Parathyroid adenoma (tissue), 2 donors: ENCODE data around the gene DCAF17.

Experiments used
- H2AFZ ChIP-seq: fragments of 300-600 bp; sonication (generic); one replicate; pipeline ENCODE4 v1.7.0; 2017; ENCODE audit warnings: antibody characterized with exemption, mild to moderate bottlenecking
- H3K27ac ChIP-seq: fragments of 300-600 bp; sonication (generic); one replicate; pipeline ENCODE4 v1.7.0; 2017
- H3K27me3 ChIP-seq: fragments of 300-600 bp; sonication (generic); one replicate; pipeline ENCODE4 v1.7.0; 2017; ENCODE audit warnings: low read length; ENCODE audit not compliant: control insufficient read depth, insufficient read depth
- H3K36me3 ChIP-seq: fragments of 300-600 bp; sonication (generic); one replicate; pipeline ENCODE4 v1.7.0; 2017; ENCODE audit warnings: low read length; ENCODE audit not compliant: control insufficient read depth, insufficient read depth
- H3K4me1 ChIP-seq: fragments of 300-600 bp; sonication (generic); one replicate; pipeline ENCODE4 v1.7.0; 2017; ENCODE audit warnings: control low read depth
- H3K4me2 ChIP-seq: fragments of 300-600 bp; sonication (generic); one replicate; pipeline ENCODE4 v1.7.0; 2017; ENCODE audit warnings: low read length
- H3K4me3 ChIP-seq: fragments of 300-600 bp; sonication (generic); one replicate; pipeline ENCODE4 v1.7.0; 2017; ENCODE audit warnings: low read depth, low read length
- H3K79me2 ChIP-seq: fragments of 300-600 bp; sonication (generic); one replicate; pipeline ENCODE4 v1.7.0; 2017; ENCODE audit warnings: control low read depth
- H3K9ac ChIP-seq: fragments of 300-600 bp; sonication (generic); one replicate; pipeline ENCODE4 v1.7.0; 2017; ENCODE audit warnings: mild to moderate bottlenecking
- H3K9me3 ChIP-seq: fragments of 300-600 bp; sonication (generic); one replicate; pipeline ENCODE4 v1.7.0; 2017; ENCODE audit warnings: low read length; ENCODE audit not compliant: control insufficient read depth
- TF ChIP-seq, protein P1 (sequence below): fragments of 300-600 bp; sonication (generic); IDR thresholded peaks from one replicate; pipeline ENCODE4 v1.7.0; 2017; ENCODE audit warnings: antibody characterized with exemption, mild to moderate bottlenecking
- donor health status: primary hyperparathyroidism.

Gene DCAF17

GRCh38 chr2:171485116-171485515 lies 51.1 kb downstream of the DCAF17 start:
- Histone ChIP-seq H3K27ac (no peak overlapping the region), H3K4me1 (no peaks in the 10 kb centered on the region), H3K27me3 (no peaks in the 10 kb centered on the region), H2AFZ (no peak overlapping the region), H3K4me3 (no peak overlapping the region), H3K4me2 (no peak overlapping the region), H3K36me3 (no peaks in the 10 kb centered on the region), H3K79me2 (no peaks in the 10 kb centered on the region), H3K9ac (no peak overlapping the region), H3K9me3 (no peaks in the 10 kb centered on the region)
- TF ChIP-seq, protein P1, sequence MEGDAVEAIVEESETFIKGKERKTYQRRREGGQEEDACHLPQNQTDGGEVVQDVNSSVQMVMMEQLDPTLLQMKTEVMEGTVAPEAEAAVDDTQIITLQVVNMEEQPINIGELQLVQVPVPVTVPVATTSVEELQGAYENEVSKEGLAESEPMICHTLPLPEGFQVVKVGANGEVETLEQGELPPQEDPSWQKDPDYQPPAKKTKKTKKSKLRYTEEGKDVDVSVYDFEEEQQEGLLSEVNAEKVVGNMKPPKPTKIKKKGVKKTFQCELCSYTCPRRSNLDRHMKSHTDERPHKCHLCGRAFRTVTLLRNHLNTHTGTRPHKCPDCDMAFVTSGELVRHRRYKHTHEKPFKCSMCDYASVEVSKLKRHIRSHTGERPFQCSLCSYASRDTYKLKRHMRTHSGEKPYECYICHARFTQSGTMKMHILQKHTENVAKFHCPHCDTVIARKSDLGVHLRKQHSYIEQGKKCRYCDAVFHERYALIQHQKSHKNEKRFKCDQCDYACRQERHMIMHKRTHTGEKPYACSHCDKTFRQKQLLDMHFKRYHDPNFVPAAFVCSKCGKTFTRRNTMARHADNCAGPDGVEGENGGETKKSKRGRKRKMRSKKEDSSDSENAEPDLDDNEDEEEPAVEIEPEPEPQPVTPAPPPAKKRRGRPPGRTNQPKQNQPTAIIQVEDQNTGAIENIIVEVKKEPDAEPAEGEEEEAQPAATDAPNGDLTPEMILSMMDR = no peak

GRCh38 chr2:171487201-171487600 lies 53.2 kb downstream of the DCAF17 start:
- no peak overlapping the region for H2AFZ ChIP-seq
- H3K9ac ChIP-seq = no peak overlapping the region
- no peak overlapping the region for H3K4me2 ChIP-seq
- no peaks in the 10 kb centered on the region for H3K36me3 ChIP-seq
- no peak overlapping the region for H3K27ac ChIP-seq
- H3K79me2 ChIP-seq = no peaks in the 10 kb centered on the region
- no peaks in the 10 kb centered on the region for H3K27me3 ChIP-seq
- H3K9me3 ChIP-seq = no peaks in the 10 kb centered on the region
- TF ChIP-seq, protein P1 = no peak
- H3K4me1 ChIP-seq = no peaks in the 10 kb centered on the region
- no peak overlapping the region for H3K4me3 ChIP-seq

- Histone ChIP-seq H3K9me3 (no peaks in the 10 kb centered on the region), H3K79me2 (no peaks in the 10 kb centered on the region), H3K27ac (no peak overlapping the region), H3K4me2 (no peak overlapping the region), H3K9ac (no peak overlapping the region), H3K4me1 (no peaks in the 10 kb centered on the region), H3K36me3 (no peaks in the 10 kb centered on the region), H2AFZ (no peak overlapping the region), H3K27me3 (no peaks in the 10 kb centered on the region), H3K4me3 (no peak overlapping the region)
- TF ChIP-seq, protein P1 = no peak
Measured at GRCh38 chr2:171487803-171488259, 53.8 kb downstream of the DCAF17 start.

DNA sequence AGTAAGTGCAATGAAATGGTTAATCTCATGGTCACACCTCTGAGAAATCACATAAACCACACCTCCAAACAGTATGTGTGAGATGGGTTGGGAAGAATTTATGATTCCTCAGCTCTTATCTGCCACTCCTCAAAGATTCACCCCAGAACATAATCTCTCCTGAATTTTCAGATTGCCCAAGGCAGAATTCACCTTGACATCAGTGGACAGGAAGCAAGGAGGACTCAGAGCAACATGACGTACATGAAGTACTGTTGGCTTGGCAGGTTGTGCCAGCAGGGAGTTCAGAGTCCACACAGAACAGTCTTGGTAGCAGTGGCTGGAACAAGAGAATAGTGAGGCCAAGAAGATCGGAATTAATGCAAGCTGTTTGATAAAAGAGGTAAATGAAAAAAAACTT lies 56.6 kb downstream of the DCAF17 start:
- Histone ChIP-seq H3K27me3 (no peaks in the 10 kb centered on the region), H3K4me1 (no peaks in the 10 kb centered on the region), H3K4me2 (no peak overlapping the region), H3K9me3 (no peaks in the 10 kb centered on the region), H3K36me3 (no peaks in the 10 kb centered on the region), H2AFZ (no peak overlapping the region), H3K4me3 (no peak overlapping the region), H3K9ac (no peak overlapping the region), H3K27ac (no peak overlapping the region), H3K79me2 (no peaks in the 10 kb centered on the region)
- TF ChIP-seq, protein P1 = no peak

GRCh38 chr2:171491292-171491691 lies 57.3 kb downstream of the DCAF17 start:
- no peak overlapping the region for H3K9ac ChIP-seq
- H3K9me3 ChIP-seq = no peaks in the 10 kb centered on the region
- H3K36me3 ChIP-seq = no peaks in the 10 kb centered on the region
- H2AFZ ChIP-seq = no peak overlapping the region
- no peak overlapping the region for H3K4me2 ChIP-seq
- no peak overlapping the region for H3K27ac ChIP-seq
- TF ChIP-seq, protein P1 = no peak
- H3K27me3 ChIP-seq = no peaks in the 10 kb centered on the region
- H3K4me1 ChIP-seq = no peaks in the 10 kb centered on the region
- no peaks in the 10 kb centered on the region for H3K79me2 ChIP-seq
- H3K4me3 ChIP-seq = no peak overlapping the region
